ENCODE results near the gene RAB34.

DNA sequence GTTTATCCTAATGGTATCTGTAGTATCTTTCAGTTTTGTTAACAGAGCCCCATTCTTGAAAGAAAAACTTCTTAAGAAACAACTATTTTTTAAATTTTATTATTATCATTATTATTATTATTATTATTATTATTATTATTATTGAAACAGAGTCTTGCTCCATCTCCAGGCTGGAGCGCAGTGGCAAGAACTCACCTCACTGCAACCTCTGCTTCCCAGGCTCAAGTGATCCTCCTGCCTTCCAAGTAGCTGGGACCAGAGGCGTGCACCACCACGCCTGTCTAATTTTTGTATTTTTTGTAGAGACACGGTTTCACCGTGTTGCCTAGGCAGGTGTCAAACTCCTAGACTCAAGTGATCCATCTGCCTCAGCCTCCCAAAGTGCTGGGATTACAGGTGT, 32.3 kb downstream of the RAB34 start:
- TF ChIP-seq, protein P1, sequence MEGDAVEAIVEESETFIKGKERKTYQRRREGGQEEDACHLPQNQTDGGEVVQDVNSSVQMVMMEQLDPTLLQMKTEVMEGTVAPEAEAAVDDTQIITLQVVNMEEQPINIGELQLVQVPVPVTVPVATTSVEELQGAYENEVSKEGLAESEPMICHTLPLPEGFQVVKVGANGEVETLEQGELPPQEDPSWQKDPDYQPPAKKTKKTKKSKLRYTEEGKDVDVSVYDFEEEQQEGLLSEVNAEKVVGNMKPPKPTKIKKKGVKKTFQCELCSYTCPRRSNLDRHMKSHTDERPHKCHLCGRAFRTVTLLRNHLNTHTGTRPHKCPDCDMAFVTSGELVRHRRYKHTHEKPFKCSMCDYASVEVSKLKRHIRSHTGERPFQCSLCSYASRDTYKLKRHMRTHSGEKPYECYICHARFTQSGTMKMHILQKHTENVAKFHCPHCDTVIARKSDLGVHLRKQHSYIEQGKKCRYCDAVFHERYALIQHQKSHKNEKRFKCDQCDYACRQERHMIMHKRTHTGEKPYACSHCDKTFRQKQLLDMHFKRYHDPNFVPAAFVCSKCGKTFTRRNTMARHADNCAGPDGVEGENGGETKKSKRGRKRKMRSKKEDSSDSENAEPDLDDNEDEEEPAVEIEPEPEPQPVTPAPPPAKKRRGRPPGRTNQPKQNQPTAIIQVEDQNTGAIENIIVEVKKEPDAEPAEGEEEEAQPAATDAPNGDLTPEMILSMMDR (IDR thresholded peaks at IDR 0.05; ENCODE audit: low read depth, low read length, poor library complexity, severe bottlenecking), result no peak
- TF ChIP-seq EZH2phosphoT487 (IDR thresholded peaks at IDR 0.05; ENCODE audit: borderline replicate concordance, low read length), result no peak
